Ovary (tissue), 3 donors: ENCODE data around the gene MBD3L2B.

Experiments
- CTCF ChIP-seq, 3 donors: fragments of 450-650 bp in 2 of 3; fragments of 200-600 bp in 1 of 3; IDR thresholded peaks; one replicate each; pipeline versions ENCODE4 v1.5.1 to v1.8.0; 2016 to 2022; ENCODE audit warnings: antibody characterized with exemption in 3 of 3, mild to moderate bottlenecking in 1 of 3
- EP300 ChIP-seq: sonication (generic); formaldehyde crosslinking; IDR thresholded peaks from one replicate; pipeline ENCODE4 v1.6.1; 2017; ENCODE audit warnings: antibody characterized with exemption
- POLR2A ChIP-seq: fragments of 450-650 bp; IDR thresholded peaks from one replicate; pipeline ENCODE4 v1.6.1; 2017; ENCODE audit warnings: antibody characterized with exemption, mild to moderate bottlenecking, moderate library complexity
- donor health status: DM: no; HTN: no; CAD: no.

GRCh38 chr19:7068599-7068998, 47.4 kb upstream of the MBD3L2B start:
- no peak for TF ChIP-seq EP300
- no peak for TF ChIP-seq CTCF (IDR thresholded peaks at IDR 0.05)
- no peak for TF ChIP-seq POLR2A
